Vein endothelial cell (primary cell): ENCODE measurements around the gene SLC25A10. TPM values are rescaled to one million over a fixed set of nuclear protein-coding genes. Genes with fewer than 3 reads are reported as not detected.

ENCODE experiments used
- small RNA-seq: library from RNA; depleted of rRNA; stranded (forward); fragments of <200 nt; gene quantifications from one replicate; pipeline ENCODE3, GENCODE V24; 2012
- total RNA-seq: library from RNA; depleted of rRNA; stranded (reverse); fragments of >200 nt; gene quantifications from 2 replicates; pipeline ENCODE4 v1.2.3, GENCODE V29; 2012

Gene SLC25A10
- 17.6 and 23.5 TPM in 2 replicates for total RNA-seq

DNA sequence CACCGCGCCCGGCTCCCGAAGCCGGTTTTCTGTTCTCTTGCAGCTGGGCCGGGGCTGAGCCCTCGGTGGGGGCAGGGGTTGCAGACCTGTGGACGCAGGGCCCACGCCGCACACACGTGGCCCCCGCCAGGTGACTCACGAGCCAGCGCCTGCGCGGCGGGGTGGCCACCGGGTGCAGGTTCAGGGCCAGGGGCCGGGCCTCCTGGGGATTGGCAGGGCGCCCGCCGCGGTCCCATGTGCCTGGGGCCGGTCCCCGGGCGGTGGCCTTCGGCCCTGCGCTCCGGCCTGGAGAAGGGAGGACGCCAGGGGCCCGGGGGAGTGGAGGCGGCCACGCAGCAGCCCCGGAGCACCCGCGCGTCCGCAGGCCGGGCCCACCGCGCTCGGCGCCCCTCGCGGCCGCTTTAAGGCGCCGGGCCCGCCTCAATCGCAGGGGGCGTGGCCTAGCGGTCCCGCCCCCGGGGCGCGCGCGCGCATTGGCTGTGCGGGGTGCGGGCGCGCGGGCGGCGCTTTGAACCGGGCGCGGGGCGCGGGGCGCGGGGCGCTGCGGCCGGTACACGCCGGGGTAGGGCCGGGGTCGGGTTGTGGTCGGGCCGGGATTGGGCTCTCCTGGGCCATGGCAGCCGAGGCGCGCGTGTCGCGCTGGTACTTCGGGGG, at the start of gene SLC25A10:
TSS of gene SLC25A10 (plus strand) at position 471 of the 654 bp plus-strand sequence. CDS start at position 614, 143 bp downstream.

DNA sequence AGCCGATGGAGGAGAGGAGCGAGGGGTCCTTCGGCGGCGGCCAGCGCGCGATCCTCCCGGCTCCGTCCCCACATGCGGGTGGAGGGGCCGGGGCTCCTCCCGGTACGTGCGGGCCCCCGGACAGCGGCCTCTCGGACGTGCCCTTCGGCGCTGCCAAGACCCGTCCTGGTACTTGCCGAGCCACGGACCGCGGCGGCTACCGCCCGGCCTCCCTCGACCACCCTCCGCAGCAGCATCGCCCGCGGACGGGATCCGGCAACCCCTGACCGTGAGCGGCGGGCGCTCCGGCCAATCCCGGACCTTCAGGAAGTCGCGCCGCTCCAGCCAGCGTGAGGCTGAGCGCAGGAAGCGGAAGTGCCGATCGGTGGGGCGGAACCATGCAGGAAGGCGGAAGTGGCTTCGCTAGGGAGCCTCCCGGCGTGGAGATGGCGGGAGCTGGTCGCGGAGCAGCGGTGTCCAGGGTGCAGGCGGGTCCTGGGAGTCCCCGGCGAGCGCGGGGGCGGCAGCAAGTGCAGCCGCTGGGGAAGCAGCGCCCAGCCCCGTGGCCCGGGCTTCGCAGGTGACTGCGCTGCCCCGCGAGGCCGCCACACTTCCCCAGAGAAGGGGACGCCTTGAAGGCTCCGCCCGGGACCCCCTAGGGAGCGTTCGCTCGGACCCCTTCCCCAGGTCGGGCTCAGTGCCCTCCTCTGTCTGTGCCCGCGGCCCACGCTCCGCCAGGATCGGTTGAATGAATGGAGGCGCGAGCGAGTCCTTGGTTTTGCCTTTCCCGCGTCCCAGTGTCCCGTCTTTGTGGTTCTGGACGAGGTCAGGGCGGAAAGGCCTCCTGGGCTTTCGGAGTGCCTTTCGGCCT, 45.5 kb upstream of the SLC25A10 start, which contains the start of the genes CCDC137 and OXLD1:
TSS of gene CCDC137 (plus strand) at position 396 of the 850 bp plus-strand sequence. CDS start at position 426, 30 bp downstream.
TSS of gene OXLD1 (minus strand) at position 264 of the 850 bp plus-strand sequence. CDS start at position 236, 28 bp downstream.

GRCh38 chr17:81683584-81684441, 28.3 kb upstream of the SLC25A10 start, which contains the start of the genes ARL16 and HGS:
ARL16 (minus strand) TSS chr17:81683797; CDS start chr17:81683753, 44 bp downstream.
HGS (plus strand) TSS chr17:81684011; CDS start chr17:81684067, 56 bp downstream.

GRCh38 chr17:81702934-81703746, 8.9 kb upstream of the SLC25A10 start, which contains the start of gene MRPL12:
MRPL12 (plus strand) TSS chr17:81703367; CDS start chr17:81703502, 135 bp downstream.

Small RNAs within 50 kb of the gene (small RNA-seq; reads per million reads assigned to genes)
- gene MIR6786, result not detected

Other genes starting within 250 kb of the SLC25A10 start
- 14,927 and 15,075 TPM in 2 replicates for gene ACTG1, start 199.5 kb upstream of the SLC25A10 start, total RNA-seq
- gene FSCN2, start 183.9 kb upstream of the SLC25A10 start, total RNA-seq, result 0.57 and 1.3 TPM in 2 replicates
- gene FAAP100, start 159.9 kb upstream of the SLC25A10 start, total RNA-seq, result 38.3 and 56.2 TPM in 2 replicates
- gene NPLOC4, start 75.2 kb upstream of the SLC25A10 start, total RNA-seq, result 121 and 146 TPM in 2 replicates
- gene TSPAN10, start 75.1 kb upstream of the SLC25A10 start, total RNA-seq, result 0.48 TPM in 1 of 2 replicates, not detected in the other
- gene PDE6G, start 55.7 kb upstream of the SLC25A10 start, total RNA-seq, result 1.3 TPM in 2 replicates
- 24.5 and 29.7 TPM in 2 replicates for gene OXLD1, start 45.7 kb upstream of the SLC25A10 start, total RNA-seq
- gene CCDC137, start 45.5 kb upstream of the SLC25A10 start, total RNA-seq, result 11.8 and 12.1 TPM in 2 replicates
- 35.6 and 36.6 TPM in 2 replicates for gene ARL16, start 28.5 kb upstream of the SLC25A10 start, total RNA-seq
- gene HGS, start 28.3 kb upstream of the SLC25A10 start, total RNA-seq, result 134 and 147 TPM in 2 replicates
- 23.8 and 26.1 TPM in 2 replicates for gene MRPL12, start 8.9 kb upstream of the SLC25A10 start, total RNA-seq
- not detected in 2 replicates for gene GCGR, start 91.9 kb downstream of the SLC25A10 start, total RNA-seq
- 91.2 and 156 TPM in 2 replicates for gene MCRIP1, start 121.0 kb downstream of the SLC25A10 start, total RNA-seq
- not detected in 2 replicates for gene PPP1R27, start 122.8 kb downstream of the SLC25A10 start, total RNA-seq
- gene P4HB, start 148.3 kb downstream of the SLC25A10 start, total RNA-seq, result 991 and 1,042 TPM in 2 replicates
- 215 and 257 TPM in 2 replicates for gene ARHGDIA, start 159.1 kb downstream of the SLC25A10 start, total RNA-seq
- gene ALYREF, start 179.3 kb downstream of the SLC25A10 start, total RNA-seq, result 155 and 174 TPM in 2 replicates
- gene ANAPC11, start 179.4 kb downstream of the SLC25A10 start, total RNA-seq, result 106 and 139 TPM in 2 replicates
- gene NPB, start 190.0 kb downstream of the SLC25A10 start, total RNA-seq, result 0.65 TPM in 1 of 2 replicates, not detected in the other
- gene PCYT2, start 199.1 kb downstream of the SLC25A10 start, total RNA-seq, result 26.5 and 45.9 TPM in 2 replicates
- 16.0 and 18.0 TPM in 2 replicates for gene SIRT7, start 205.9 kb downstream of the SLC25A10 start, total RNA-seq
- gene MAFG, start 215.5 kb downstream of the SLC25A10 start, total RNA-seq, result 21.9 and 24.7 TPM in 2 replicates
- gene PYCR1, start 225.0 kb downstream of the SLC25A10 start, total RNA-seq, result 90.8 and 128 TPM in 2 replicates
- not detected in 2 replicates for gene MYADML2, start 234.9 kb downstream of the SLC25A10 start, total RNA-seq
- under 0.01 and 0.76 TPM in 2 replicates for gene NOTUM, start 248.9 kb downstream of the SLC25A10 start, total RNA-seq